Suprapubic skin (tissue), 4 donors: Measurements from ENCODE around the gene LRRTM4.

Experiments used
- CTCF ChIP-seq, 2 donors: fragments of 200-600 bp in 1 of 2; fragments of 450-650 bp in 1 of 2; sonication (generic) in 1 of 2; IDR thresholded peaks; one replicate each; pipeline ENCODE4 v1.5.1; 2016 to 2019; ENCODE audit warnings: antibody characterized with exemption in 2 of 2, mild to moderate bottlenecking in 1 of 2, moderate library complexity in 1 of 2
- EP300 ChIP-seq: sonication (generic); formaldehyde crosslinking; IDR thresholded peaks from one replicate; pipeline ENCODE4 v1.6.1; 2017; ENCODE audit warnings: antibody characterized with exemption
- POLR2A ChIP-seq, 2 donors: fragments of 450-650 bp; IDR thresholded peaks; one replicate each; pipeline ENCODE4 v1.6.1; 2017; ENCODE audit warnings: antibody characterized with exemption in 2 of 2, mild to moderate bottlenecking in 2 of 2, moderate library complexity in 2 of 2
- POLR2AphosphoS5 ChIP-seq, 3 donors: sonication (generic); formaldehyde crosslinking; IDR thresholded peaks; one replicate each; pipeline ENCODE4 v1.6.1; 2017; ENCODE audit warnings: antibody characterized with exemption in 3 of 3

- TF ChIP-seq POLR2A (IDR thresholded peaks at IDR 0.05): no peak
- TF ChIP-seq CTCF (IDR thresholded peaks at IDR 0.05): no peak
- TF ChIP-seq POLR2AphosphoS5 (IDR thresholded peaks at IDR 0.05): no peak
- TF ChIP-seq EP300: no peak
Observed at GRCh38 chr2:77228391-77228790, 293.8 kb downstream of the LRRTM4 start.
